COLO668 (cell line): ENCODE data around the gene TDRD12.

Experiments used
- DNase-seq: peaks from one replicate; lab custom pipeline; 2025; ENCODE audit not compliant: unreplicated experiment; lab: John Stamatoyannopoulos, UW

TDRD12 gene

DNA sequence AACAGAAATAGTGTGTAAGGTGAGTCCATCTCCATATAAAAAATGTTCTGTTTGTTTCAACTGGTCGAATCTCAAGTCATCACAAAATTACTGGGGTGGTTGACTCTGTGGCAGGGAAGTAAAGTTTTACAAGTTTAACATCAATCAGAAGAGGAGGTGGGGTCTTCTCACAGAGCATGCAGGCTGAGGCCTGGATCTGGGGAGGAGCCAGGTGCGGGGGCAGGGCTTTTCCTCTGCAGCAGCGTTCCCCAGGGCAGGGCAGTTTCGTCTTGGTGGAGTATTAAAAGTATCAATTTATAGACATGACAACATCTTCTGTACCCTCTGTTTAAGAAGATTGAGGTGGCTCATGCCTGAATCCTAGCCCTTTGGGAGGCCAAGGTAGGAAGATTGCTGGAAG lies 81.2 kb downstream of the TDRD12 start:
- no peak for DNase-seq

DNA sequence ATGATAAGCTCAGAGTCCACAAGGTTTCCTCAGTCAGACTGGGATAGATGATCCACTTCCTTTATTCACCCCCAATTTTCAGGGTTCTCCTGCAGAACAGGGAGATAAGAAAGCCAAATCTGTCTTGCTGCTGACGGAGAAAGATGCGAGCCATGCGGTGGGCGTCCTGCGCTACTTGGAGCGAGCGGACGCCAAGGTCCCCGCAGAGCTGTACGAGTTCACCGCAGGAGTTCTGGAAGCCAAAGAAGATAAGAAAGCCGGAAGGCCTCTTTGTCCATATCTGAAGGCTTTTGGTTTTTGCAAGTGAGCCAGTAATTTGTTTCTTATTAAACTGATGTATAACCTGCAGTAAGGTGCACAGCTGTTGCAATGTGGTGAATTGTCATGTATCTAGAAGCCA lies 83.3 kb downstream of the TDRD12 start:
- DNase-seq: no peak

DNA sequence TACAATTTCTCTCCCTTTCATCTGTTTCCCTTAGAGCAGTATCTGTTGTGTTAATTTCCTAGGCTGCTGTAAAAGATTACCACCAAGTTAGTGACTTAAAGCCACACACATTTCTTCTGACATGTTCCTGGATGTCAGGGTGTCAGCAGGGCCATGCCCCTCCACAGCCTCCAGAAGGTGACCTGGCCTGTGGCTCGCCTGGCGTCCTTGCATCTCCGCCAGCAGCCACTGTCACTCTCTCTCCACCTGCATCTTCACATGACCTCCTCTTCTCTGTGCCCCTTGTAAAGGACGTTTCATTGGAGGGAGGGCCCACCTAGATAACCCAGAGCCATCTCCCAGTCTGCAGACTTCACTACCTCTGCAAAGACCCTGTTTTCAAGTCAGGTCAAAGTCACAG lies 88.7 kb downstream of the TDRD12 start:
- DNase-seq: no peak

DNA sequence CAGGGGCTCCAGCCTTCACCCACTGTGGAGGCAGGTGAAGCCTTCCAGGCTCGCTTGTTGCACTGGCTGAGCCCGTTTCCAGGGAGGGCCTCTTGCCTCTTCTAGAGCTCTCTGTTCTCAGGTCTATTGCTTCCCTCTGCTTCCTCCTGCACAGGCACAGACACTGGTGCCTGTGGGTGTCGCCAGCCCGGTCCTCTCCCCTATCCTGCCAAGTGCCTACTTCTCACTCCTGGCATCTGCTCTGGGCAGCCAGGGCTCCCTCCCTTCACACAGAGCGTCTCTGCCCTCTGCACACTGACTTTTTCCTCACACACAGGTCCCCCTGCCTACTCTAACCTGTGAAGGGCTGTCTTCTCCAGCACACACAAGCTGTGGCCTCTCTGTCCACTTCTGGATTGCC lies 89.7 kb downstream of the TDRD12 start:
- no peak for DNase-seq

- DNase-seq: no peak
Measured at GRCh38 chr19:32809754-32810153, 90.2 kb downstream of the TDRD12 start.

GRCh38 chr19:32810452-32810851 lies 90.9 kb downstream of the TDRD12 start:
- DNase-seq: no peak

- DNase-seq: no peak
Measured at GRCh38 chr19:32811151-32811550, 91.6 kb downstream of the TDRD12 start.

GRCh38 chr19:32812036-32812435 lies 92.5 kb downstream of the TDRD12 start:
- DNase-seq: no peak

GRCh38 chr19:32812571-32812970 lies 93.0 kb downstream of the TDRD12 start:
- no peak for DNase-seq

- no peak for DNase-seq
Measured at GRCh38 chr19:32813862-32814425, 94.4 kb downstream of the TDRD12 start.

GRCh38 chr19:32814624-32815023 lies 95.1 kb downstream of the TDRD12 start:
- DNase-seq: no peak

DNA sequence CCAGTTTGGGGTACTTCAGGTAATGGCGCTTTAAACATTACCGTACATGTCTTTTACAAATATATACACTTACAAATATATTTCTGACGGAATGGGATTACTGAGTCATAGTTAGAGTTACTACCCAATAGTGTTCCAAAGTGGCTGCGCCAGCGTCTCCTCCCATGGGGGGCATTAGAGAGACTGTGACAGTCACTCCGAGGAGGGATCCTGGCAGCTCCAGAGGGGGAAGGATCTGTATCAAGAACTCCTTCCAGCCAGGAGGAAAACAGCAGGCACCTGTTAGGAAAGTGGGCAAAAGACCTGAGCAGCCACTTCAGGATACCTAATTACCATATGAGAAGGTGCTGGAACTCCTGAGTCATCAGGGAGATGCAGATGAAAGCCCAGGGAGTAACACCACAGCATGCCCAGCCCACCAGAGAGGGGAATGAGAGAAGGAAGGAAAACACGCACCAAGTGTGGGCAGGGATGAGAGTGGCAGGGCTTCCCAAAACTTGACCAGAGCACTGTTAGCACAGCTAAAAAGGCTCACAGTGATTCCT lies 97.1 kb downstream of the TDRD12 start:
- peak; percentile 21 for DNase-seq

GRCh38 chr19:32817569-32818476 lies 98.3 kb downstream of the TDRD12 start:
- peak; percentile 63 for DNase-seq

DNA sequence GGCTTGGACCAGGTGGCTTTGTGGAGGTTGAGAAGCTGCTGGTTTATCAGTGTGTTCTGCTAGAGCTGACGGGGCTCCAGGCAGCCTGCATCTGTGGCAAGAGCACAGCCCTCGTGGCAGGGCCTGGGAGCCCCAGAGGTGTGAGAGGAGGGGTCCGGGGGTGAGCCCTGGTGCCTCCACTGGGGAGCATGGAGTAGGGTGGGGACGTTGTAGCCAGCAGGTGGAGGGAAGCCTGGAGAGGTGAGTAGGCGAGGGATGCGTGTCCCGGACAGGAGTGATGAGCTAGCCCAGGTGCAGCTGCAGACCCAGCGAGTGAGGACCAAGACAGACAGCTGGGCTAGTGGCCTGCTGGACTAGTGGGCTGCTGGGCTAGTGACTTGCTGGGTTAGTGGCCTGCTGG lies 99.0 kb downstream of the TDRD12 start:
- DNase-seq: peak; percentile 7

DNA sequence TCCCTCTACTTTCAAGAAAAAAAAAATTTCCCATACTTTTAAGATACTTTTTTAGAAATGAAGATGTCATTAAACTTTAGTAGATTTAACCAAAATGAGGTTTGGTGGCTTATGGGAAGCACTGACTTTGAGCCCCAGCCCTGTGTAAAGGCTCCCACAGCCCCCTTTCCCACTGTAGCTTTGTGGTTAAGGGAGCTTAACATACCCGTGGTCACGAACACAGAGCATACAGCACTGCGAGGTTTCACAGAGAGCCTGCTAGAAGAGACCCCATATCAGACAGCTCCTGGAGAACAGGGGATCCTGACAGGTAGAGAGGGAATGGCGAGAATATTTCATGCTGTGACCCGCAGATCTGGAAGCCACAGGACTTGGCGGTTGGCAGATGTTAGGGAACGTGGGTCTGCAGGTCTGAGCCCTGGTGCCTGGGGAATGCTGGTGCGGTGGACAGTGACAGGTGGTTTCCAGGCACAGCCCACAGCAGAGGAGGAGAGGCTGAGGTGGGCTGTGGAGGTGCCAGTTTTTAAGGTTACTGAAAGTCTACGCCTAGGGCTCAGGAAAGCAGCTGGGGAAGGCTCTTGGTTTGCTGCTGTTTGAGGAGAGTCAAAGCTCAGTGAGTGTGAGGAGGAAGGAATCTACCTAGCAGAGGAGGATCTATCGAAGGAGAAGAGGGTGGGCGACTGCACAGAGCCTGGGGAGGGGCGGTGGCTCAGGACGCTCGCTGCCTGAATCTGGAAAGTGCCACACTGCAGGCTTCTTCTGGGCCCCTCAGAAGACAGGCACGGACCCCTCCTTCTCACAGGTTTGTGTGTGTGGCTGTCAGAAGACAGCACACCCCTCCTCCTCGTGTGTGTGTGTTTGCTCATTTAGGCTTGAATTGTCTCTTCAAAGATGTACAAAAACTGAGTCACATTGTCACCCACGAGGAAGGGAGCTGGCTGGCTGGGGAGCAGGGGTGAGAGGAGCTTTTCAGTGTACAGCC lies 100.1 kb downstream of the TDRD12 start:
- peak; percentile 16 for DNase-seq

- no peak for DNase-seq
Measured at GRCh38 chr19:32822916-32823746, 103.6 kb downstream of the TDRD12 start.

GRCh38 chr19:32823747-32824102 lies 104.2 kb downstream of the TDRD12 start:
- no peak for DNase-seq

GRCh38 chr19:32824191-32824751 lies 104.7 kb downstream of the TDRD12 start:
- peak; percentile 8 for DNase-seq

DNA sequence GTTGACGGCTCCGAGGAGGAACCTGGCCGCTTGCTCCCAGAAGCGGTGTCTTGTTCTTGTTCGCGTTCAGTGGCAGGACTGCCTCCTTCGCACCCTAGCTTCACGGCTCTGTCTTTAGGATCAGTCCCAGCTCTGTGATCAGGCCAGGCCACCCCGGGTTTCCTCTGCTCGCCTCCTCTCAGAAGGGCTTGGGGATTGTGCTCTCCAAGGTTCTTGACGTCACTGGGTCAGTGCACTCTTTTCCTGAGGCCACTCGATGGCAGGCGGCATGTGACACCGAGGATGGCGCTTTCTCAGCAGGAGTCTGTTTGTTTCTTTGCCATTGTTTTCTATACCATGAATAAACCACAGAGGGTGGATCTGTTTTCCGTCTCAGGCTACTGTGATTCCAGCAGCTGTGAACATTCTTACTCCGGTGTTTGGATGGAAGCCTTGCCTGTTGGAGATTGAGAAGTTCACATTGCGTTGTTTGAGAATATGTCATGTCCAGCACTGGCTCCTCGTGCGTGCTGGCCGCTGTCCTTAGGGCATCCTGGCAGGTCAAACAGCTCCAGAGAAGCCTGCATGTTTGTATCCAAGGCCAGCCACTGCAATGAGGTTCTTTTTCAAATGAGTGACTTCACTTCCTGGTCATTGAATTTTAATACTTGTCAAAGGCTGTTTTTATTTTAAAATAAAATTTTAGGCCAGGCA lies 105.5 kb downstream of the TDRD12 start:
- peak; percentile 21 for DNase-seq
